Neuronal stem cell (in vitro differentiated cells): ENCODE data around the gene NPB.

Experiments
- DNase-seq: peaks from one replicate; pipeline ENCODE4 v3.0.0-alpha.2; 2013; ENCODE audit warnings: low spot score
- H2AFZ ChIP-seq: one replicate; pipeline ENCODE4 v1.6.1; 2013; ENCODE audit warnings: mild to moderate bottlenecking, low read length, inconsistent platforms
- H2AK5ac ChIP-seq: 2 replicates; pipeline ENCODE4 v1.6.1; 2013; ENCODE audit warnings: low read depth, mild to moderate bottlenecking, inconsistent platforms, low read length, moderate library complexity, mixed read lengths
- H2BK120ac ChIP-seq: 2 replicates; pipeline ENCODE4 v1.6.1; 2013; ENCODE audit warnings: low read depth, mild to moderate bottlenecking, inconsistent platforms, low read length, moderate library complexity, mixed read lengths
- H2BK12ac ChIP-seq: one replicate; pipeline ENCODE4 v1.6.1; 2013; ENCODE audit warnings: low read length, inconsistent platforms
- H2BK15ac ChIP-seq: 2 replicates; pipeline ENCODE4 v1.6.1; 2013; ENCODE audit warnings: mild to moderate bottlenecking, low read length, inconsistent platforms, mixed read lengths
- H2BK5ac ChIP-seq: one replicate; pipeline ENCODE4 v1.6.1; 2013; ENCODE audit warnings: inconsistent platforms, mild to moderate bottlenecking, low read length, moderate library complexity
- H3K14ac ChIP-seq: one replicate; pipeline ENCODE4 v1.6.1; 2013; ENCODE audit warnings: low read length, inconsistent platforms
- H3K18ac ChIP-seq: 2 replicates; pipeline ENCODE4 v1.6.1; 2013; ENCODE audit warnings: low read length, inconsistent platforms
- H3K23ac ChIP-seq: 2 replicates; pipeline ENCODE4 v1.6.1; 2013; ENCODE audit warnings: low read depth, mild to moderate bottlenecking, mixed read lengths, low read length, inconsistent platforms; ENCODE audit not compliant: poor library complexity
- H3K27ac ChIP-seq: replicated peaks from 3 replicates; pipeline ENCODE4 v1.5.1; 2013; ENCODE audit warnings: low read length, inconsistent platforms
- H3K27me3 ChIP-seq, 3 experiments: 2 replicates each; pipeline ENCODE4 v1.6.1; 2013; ENCODE audit warnings: low read length in 3 of 3, mild to moderate bottlenecking in 2 of 3, inconsistent platforms in 1 of 3, low read depth in 1 of 3, mixed read lengths in 1 of 3, moderate library complexity in 1 of 3; ENCODE audit not compliant: control insufficient read depth in 3 of 3, insufficient read depth in 3 of 3
- H3K36me3 ChIP-seq, 2 donors: replicated peaks in 1 of 2; 2 replicates each; pipeline ENCODE4 v1.6.1; 2013; ENCODE audit warnings: low read length in 2 of 2; ENCODE audit not compliant: control insufficient read depth in 2 of 2, insufficient read depth in 2 of 2
- H3K4ac ChIP-seq: 2 replicates; pipeline ENCODE4 v1.6.1; 2013; ENCODE audit warnings: inconsistent platforms, mild to moderate bottlenecking, low read length, moderate library complexity
- H3K4me1 ChIP-seq, 2 donors: 1 replicate in 1 of 2; 2 replicates in 1 of 2; pipeline ENCODE4 v1.6.1; 2013; ENCODE audit warnings: low read length in 2 of 2, low read depth in 1 of 2; ENCODE audit not compliant: control insufficient read depth in 2 of 2, insufficient read depth in 1 of 2
- H3K4me2 ChIP-seq: one replicate; pipeline ENCODE4 v1.6.1; 2013; ENCODE audit warnings: mild to moderate bottlenecking, low read length, inconsistent platforms; ENCODE audit not compliant: insufficient read depth, poor library complexity, severe bottlenecking
- H3K4me3 ChIP-seq, 2 donors: 2 replicates each; pipeline ENCODE4 v1.5.1; 2013; ENCODE audit warnings: low read length in 2 of 2, mild to moderate bottlenecking in 2 of 2, inconsistent platforms in 1 of 2, moderate library complexity in 1 of 2
- H3K79me1 ChIP-seq: one replicate; pipeline ENCODE4 v1.6.1; 2013; ENCODE audit warnings: low read depth, mild to moderate bottlenecking, inconsistent platforms, low read length, moderate library complexity
- H3K9ac ChIP-seq: one replicate; pipeline ENCODE4 v1.6.1; 2013; ENCODE audit warnings: mild to moderate bottlenecking, low read depth, low read length, inconsistent platforms; ENCODE audit not compliant: poor library complexity
- H3K9me3 ChIP-seq, 2 donors: replicated peaks in 1 of 2; 2 replicates each; pipeline versions ENCODE3 to v1.6.1; 2013; ENCODE audit warnings: low read length in 2 of 2, mild to moderate bottlenecking in 2 of 2, inconsistent platforms in 1 of 2, low read depth in 1 of 2, mixed read lengths in 1 of 2, moderate library complexity in 1 of 2; ENCODE audit not compliant: control insufficient read depth in 2 of 2, insufficient read depth in 1 of 2
- H4K8ac ChIP-seq: one replicate; pipeline ENCODE4 v1.6.1; 2013; ENCODE audit warnings: low read depth, mild to moderate bottlenecking, inconsistent platforms, low read length, moderate library complexity
- H4K91ac ChIP-seq: one replicate; pipeline ENCODE4 v1.6.1; 2013; ENCODE audit warnings: low read length, low read depth, mild to moderate bottlenecking, inconsistent platforms; ENCODE audit not compliant: poor library complexity
- WGBS, 2 donors: extraction: QIAGEN DNeasy Blood & Tissue Kit; methylation state at CpG; one replicate each; pipeline ENCODE4 v1.1.7; 2013; ENCODE audit warnings: missing lambda C conversion rate in 2 of 2, mixed read lengths in 1 of 2; ENCODE audit not compliant: insufficient read length in 2 of 2, insufficient replicate concordance in 1 of 2; ENCODE audit errors: extremely low coverage in 2 of 2; 5-methylcytosine and 5-hydroxymethylcytosine counted together

NPB gene

DNA sequence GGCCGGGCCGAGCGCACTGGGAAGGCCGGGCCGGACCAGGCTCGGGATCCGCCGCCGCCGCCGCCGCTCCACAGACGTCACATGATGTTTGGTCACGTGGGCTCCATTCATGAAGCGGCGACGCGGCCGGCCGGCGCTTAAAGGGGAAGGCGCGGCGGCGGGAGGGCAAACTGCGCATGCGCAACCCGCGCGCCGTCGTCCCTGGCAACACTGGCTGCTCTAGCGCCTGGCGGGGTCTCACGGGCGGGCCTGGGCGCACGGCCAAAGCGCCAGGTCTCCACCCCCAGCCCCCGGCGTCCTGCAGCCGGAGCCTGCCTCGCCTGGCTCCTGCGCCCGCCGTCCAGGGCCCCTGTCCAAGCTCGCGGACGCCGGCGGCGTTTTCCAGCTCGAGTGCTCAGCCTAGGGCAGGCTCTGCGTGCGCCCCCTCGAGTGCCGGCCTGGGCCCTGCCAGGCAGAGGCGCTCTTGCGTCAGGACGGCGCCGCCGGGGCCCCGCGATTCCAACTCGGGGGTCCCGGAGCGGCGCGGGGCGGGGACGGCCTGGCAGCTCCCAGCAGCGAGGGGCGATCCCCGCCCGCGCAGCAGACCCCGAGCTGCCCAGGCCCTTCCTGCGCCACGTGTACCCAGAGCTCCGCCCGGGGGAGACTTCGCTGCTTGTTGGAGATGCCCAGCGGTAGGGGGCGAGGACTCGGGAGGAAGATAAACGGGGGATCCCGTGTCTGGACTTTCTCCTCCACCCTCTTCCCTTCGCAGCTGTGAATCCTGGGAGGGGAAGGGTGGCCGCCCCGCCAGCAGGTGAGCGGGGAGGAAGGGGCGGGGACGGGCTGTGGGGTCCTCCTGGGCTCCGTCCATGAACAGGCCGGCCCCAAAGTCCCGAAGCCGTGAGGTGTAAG, 25.9 kb downstream of the NPB start, which contains the start of gene MAFG:
Gene MAFG, minus strand, starts transcription at position 83 of the 891 bp plus-strand sequence. CDS start 4,550 bp downstream, outside the sequence.
- H4K8ac ChIP-seq = peak within 1 kb of the TSS; percentile 43
- peak within 1 kb of the TSS; percentile 97 for H3K18ac ChIP-seq
- H3K9ac ChIP-seq = peak within 1 kb of the TSS; percentile 97
- peak; percentile 98 for DNase-seq
- H3K79me1 ChIP-seq = peaks cover 39% of the 10 kb centered on the region
- peaks cover 22 to 33% of the 10 kb centered on the region in 2 donors for H3K4me1 ChIP-seq
- H3K14ac ChIP-seq = peak within 1 kb of the TSS; percentile 97
- peak within 1 kb of the TSS; percentile 93 for H3K4me2 ChIP-seq
- WGBS, 2 donors = no CpG with 5 or more reads among the region's 98 CpGs
- H2BK120ac ChIP-seq = peak within 1 kb of the TSS; percentile 72
- peak within 1 kb of the TSS; percentile 98 for H3K23ac ChIP-seq
- H2AK5ac ChIP-seq = peak within 1 kb of the TSS; percentile 97
- peaks cover 0 to under 1% of the 10 kb centered on the region in 2 donors for H3K9me3 ChIP-seq
- H3K4ac ChIP-seq = peak within 1 kb of the TSS; percentile 93
- H2BK5ac ChIP-seq = peak within 1 kb of the TSS; percentile 90
- peak within 1 kb of the TSS; percentile 99 for H2AFZ ChIP-seq
- H3K4me3 ChIP-seq = peak within 1 kb of the TSS; percentile 74 to 95
- H2BK15ac ChIP-seq = peak within 1 kb of the TSS; percentile 89
- H4K91ac ChIP-seq = no peak within 1 kb of the TSS
- H3K27ac ChIP-seq = peak within 1 kb of the TSS; percentile 61
- H3K27me3 ChIP-seq = peaks cover 0 to 10% (median 0%) of the 10 kb centered on the region in 3 experiments
- peak within 1 kb of the TSS; percentile 97 for H2BK12ac ChIP-seq
- peaks cover 3% of the 10 kb centered on the region in 2 donors for H3K36me3 ChIP-seq

DNA sequence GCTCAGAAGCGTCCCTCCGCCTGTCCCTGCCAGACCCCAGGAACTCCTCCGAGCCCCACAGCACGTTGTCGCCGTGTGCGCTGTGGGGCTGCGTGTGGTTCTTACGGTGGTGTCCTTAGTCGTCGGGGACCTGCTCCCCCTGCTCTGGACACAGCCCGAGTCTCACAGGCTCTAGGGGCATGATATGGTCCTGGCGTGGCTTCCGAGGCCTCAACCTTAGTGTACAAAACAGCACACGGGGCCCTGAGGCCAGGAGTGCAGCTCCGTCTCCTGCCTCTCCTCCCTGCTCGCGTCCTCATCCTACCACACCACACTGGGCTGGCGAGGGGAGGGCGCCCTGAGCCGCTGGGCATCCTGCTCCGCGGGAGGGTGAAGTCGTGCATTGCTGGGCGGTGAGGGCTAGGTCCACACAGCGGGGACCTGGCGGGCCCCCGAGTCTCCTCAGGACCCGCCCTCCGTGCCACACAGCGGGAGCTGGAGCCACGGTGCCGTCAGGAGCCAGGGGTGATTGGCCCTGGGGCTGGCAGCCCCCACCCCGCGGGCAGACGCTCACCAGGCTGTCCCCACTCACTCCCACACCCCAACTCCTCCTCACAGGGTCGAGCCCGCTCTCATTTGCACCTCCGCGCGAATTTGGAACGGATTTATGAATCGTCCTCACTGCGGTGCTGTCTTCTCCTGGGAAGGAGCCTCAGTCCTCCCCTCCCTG, 26.7 kb downstream of the NPB start:
- Histone ChIP-seq H3K9ac (peak overlapping the region; percentile 97), H4K91ac (no peak overlapping the region), H3K27me3 (peaks cover 0 to 10% (median 0%) of the 10 kb centered on the region in 3 experiments), H3K4me1 (peaks cover 22 to 28% of the 10 kb centered on the region in 2 donors), H4K8ac (peak overlapping the region; percentile 43), H2AFZ (peak overlapping the region; percentile 99), H3K14ac (peak overlapping the region; percentile 97), H3K9me3 (no peaks in the 10 kb centered on the region), H2AK5ac (peak overlapping the region; percentile 97), H3K18ac (peak overlapping the region; percentile 97), H3K79me1 (peaks cover 36% of the 10 kb centered on the region), H2BK15ac (peak overlapping the region; percentile 89), H2BK120ac (peak overlapping the region; percentile 72), H2BK5ac (peak overlapping the region; percentile 90), H3K4ac (peak overlapping the region; percentile 93), H2BK12ac (peak overlapping the region; percentile 97), H3K4me3 (peak overlapping the region; percentile 74 to 90), H3K36me3 (peaks cover 2 to 10% of the 10 kb centered on the region in 2 donors), H3K4me2 (peak overlapping the region; percentile 93), H3K23ac (peak overlapping the region; percentile 98), H3K27ac (no peak overlapping the region)
- no peak for DNase-seq
- no CpG with 5 or more reads among the region's 44 CpGs for WGBS, 2 donors

DNA sequence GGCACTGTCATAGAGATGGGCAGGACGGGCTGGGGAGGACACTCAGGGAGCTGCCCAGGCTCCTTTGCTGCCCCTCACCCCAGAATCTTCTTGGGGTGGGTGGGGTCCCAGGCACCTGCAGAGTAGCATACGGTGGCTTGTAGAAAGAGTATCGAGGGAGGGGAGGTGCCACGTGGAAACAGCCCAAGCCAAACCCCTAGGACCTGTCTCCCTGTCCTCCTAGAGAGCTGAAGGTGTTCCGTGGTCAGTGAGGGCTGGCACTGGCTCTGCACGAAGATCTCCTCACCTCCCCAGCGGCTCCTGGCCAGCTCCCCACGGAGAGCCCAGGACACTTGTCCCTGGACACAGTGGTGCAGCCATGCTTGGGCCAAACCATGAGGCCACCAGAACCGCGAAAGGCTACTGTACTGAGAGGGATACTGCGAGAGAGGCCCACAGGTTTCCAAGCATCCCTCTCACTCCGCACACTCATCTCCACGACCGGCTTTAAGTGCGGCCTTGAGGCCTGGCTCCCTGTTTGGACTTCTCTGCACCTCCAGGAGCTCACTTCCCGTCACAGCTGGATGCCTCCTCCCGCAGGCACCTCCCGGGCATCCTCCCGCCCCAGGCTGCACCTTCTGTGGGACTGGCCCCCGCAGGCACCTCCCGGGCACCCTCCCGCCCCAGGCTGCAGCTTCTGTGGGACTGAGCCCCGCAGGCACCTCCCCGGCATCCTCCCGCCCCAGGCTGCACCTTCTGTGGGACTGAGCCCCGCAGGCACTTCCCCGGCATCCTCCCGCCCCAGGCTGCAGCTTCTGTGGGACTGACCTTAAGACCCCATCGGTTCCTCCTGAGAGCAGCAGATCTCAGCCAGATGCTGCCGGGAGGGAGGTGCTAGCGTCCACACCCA, 27.5 kb downstream of the NPB start:
- Histone ChIP-seq H3K4me3 (peak overlapping the region in 1 of 2 donors; percentile 74), H3K4ac (no peak overlapping the region), H3K14ac (peak overlapping the region; percentile 97), H3K27ac (no peak overlapping the region), H2AK5ac (peak overlapping the region; percentile 97), H3K79me1 (peaks cover 34% of the 10 kb centered on the region), H2BK120ac (no peak overlapping the region), H2AFZ (no peak overlapping the region), H3K4me1 (peaks cover 20 to 21% of the 10 kb centered on the region in 2 donors), H3K27me3 (peaks cover 0 to 10% (median 0%) of the 10 kb centered on the region in 3 experiments), H3K23ac (peak overlapping the region; percentile 98), H2BK5ac (peak overlapping the region; percentile 90), H3K36me3 (peaks cover 2 to 18% of the 10 kb centered on the region in 2 donors), H4K91ac (no peak overlapping the region), H3K4me2 (peak overlapping the region; percentile 93), H2BK12ac (peak overlapping the region; percentile 97), H3K9ac (peak overlapping the region; percentile 97), H2BK15ac (no peak overlapping the region), H3K9me3 (no peaks in the 10 kb centered on the region), H4K8ac (peak overlapping the region; percentile 17), H3K18ac (peak overlapping the region; percentile 97)
- DNase-seq = no peak
- no CpG with 5 or more reads among the region's 31 CpGs for WGBS, 2 donors
